ENCODE measurements around the gene LRP1B.

- TF ChIP-seq CTCF (IDR thresholded peaks at IDR 0.05) (no peak), POLR2A (IDR thresholded peaks at IDR 0.05) (no peak)
These were observed 1919.9 kb downstream of the LRP1B start for GRCh38 chr2:140210963-140211362.

Measured in Peyer's patch (tissue), 4 donors.